ENCODE measurements around the gene XCL2.

DNA sequence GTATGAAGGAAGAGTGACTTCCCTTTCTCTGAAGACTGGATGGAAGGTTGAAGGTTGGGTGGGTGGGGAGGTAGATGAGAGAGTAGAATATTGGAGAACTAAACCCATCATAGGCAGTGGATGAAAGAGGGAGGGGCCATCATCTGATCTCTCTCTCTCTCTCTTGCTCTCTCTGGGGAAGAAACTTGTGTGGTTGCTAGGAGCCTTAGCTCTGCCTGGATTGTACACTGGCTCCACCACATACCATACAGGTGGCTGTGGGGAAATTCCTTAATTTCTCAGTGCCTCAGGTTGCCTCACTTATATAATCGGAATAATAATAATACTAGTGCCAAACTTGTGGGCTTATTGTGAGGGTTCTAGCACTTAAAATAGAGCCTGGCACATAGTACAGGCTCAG lies 42.1 kb upstream of the XCL2 start:
- TF ChIP-seq, protein P1, sequence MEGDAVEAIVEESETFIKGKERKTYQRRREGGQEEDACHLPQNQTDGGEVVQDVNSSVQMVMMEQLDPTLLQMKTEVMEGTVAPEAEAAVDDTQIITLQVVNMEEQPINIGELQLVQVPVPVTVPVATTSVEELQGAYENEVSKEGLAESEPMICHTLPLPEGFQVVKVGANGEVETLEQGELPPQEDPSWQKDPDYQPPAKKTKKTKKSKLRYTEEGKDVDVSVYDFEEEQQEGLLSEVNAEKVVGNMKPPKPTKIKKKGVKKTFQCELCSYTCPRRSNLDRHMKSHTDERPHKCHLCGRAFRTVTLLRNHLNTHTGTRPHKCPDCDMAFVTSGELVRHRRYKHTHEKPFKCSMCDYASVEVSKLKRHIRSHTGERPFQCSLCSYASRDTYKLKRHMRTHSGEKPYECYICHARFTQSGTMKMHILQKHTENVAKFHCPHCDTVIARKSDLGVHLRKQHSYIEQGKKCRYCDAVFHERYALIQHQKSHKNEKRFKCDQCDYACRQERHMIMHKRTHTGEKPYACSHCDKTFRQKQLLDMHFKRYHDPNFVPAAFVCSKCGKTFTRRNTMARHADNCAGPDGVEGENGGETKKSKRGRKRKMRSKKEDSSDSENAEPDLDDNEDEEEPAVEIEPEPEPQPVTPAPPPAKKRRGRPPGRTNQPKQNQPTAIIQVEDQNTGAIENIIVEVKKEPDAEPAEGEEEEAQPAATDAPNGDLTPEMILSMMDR (conservative IDR thresholded peaks at IDR 0.05; ENCODE audit: low read depth, low read length), result no peak
- TF ChIP-seq EZH2 (IDR thresholded peaks at IDR 0.05; ENCODE audit: borderline replicate concordance, low read depth, low read length, poor library complexity, severe bottlenecking), result no peak

Data from A673 (cell line).